SW480 (cell line): ENCODE data around the gene ENPP6.
"Not testable (repeated sequence)": the region's sequence is repeated elsewhere in the genome, so short reads cannot be mapped to it uniquely, and the experiment has no call there.

Source experiments
- DNase-seq: peaks from one replicate; pipeline ENCODE4 v3.0.0-alpha.2; 2016; ENCODE audit warnings: low spot score

Gene ENPP6

DNA sequence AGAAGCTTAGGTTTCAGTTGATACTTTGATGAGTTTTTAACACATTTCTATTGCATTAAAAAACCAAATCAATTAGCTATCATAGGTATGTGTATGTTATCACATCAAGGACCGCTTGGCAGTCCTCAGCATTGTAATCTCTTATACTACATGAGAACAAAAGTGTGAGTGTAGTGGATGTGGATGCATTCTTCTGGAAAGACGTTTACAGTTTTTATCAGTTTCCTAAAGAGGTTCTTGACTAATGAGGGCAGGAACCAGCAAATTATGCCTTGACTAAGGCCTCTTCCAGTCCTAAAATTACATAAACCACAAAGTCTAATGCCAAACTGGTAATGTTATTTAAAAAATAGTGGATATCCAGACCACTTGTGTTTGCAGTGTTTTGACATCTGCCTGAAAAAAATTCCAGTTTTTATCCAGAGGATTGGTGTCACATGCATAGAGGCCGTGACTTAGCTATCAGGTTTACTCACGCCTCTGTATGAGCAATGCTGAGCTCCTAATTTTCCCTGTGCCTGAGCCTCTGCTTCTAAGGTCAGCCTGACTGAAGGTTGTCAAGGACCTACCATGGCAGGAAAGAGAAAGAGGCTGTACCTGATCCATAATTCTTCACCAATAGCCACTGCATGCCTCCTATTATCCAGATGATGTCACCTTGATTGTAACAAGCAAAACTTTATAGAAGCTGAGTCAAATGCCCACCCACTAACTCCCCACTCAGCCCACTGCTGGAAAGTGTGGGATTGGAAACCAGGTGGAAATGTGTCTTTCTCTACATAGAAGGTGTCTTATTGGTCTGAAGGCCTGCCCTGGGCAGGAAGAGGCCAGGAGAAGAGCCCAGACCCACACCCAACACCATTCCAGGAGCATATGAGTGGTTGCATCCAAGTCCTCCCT, 68.7 kb downstream of the ENPP6 start:
- no peak for DNase-seq

DNA sequence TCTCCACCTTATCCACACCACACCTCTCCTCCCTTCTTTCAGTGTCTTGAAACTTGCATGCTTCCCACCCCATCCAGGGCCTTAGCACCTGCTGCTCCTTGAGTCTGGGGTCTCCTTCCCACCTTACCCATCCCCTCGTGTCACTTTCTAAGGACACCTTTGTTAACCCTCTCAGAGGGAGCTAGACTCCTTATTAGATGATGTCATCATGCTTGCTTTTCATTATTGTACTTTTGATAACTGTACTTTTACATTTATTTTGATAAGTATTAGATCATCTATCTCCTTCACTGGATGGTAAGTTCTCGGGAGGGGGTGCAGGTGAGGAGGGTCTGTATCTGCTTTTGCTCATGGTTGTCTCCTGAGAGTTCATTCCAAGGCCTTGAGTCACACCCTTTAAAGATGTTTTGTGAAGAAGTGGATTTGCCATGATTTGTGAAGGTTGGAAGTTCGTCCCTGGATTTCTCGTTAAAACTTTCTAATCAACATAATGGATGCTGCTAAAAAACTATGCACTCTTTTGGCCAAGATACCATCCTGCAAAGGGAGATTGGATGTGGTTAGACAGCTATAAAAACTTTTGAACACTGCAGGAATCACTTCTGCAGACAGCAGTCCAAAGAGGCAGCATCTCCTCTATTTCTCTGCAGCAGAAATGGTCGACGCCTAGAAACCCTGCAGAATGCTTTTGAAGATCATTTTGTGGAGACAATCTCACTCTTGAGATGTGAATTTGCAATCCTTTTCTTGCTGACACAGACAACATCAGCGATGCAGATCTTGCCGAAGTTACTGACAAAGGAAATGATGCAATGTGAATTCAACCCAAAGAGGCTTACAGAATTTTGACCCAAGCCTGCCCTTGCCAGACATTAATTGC, 69.6 kb downstream of the ENPP6 start:
- no peak for DNase-seq

DNA sequence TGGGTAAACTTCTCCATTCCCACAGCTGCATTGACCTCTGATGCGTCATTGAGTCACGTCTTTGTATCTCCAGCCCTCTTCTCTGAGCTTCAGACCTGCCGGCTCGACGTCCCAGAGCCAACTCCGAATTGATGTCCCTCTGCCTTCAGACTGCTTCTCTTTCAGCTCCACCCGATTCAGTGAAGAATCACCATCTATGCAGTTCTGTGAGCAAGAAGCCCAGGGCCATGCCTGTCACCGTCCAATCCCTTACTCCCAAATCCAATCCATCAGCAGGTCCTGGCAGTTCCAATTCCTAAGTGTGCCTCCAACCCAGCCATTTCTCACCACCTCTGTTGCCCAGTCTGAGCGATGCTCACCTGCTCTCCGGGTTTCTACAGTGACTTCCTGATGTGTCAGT, 70.7 kb downstream of the ENPP6 start:
- DNase-seq, result no peak

DNA sequence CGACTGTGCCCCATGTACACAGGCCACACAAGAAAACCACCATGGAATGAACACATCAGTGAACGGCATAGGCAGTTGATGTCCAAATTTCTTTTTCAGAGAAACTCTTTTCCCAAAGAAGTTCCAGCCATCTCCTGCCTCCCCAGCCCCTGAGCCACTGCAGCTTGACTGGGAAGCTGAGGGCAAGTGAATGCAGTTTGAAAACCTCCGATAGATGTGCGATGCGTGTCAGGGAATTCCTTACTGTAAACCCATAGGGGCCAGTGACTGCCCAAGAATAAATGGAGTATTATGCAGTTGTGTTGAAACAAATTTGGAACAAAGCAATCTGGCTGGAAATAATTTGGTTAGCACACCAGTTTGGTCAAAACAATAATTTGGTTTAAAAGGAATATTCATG, 72.1 kb downstream of the ENPP6 start:
- DNase-seq, result no peak

DNA sequence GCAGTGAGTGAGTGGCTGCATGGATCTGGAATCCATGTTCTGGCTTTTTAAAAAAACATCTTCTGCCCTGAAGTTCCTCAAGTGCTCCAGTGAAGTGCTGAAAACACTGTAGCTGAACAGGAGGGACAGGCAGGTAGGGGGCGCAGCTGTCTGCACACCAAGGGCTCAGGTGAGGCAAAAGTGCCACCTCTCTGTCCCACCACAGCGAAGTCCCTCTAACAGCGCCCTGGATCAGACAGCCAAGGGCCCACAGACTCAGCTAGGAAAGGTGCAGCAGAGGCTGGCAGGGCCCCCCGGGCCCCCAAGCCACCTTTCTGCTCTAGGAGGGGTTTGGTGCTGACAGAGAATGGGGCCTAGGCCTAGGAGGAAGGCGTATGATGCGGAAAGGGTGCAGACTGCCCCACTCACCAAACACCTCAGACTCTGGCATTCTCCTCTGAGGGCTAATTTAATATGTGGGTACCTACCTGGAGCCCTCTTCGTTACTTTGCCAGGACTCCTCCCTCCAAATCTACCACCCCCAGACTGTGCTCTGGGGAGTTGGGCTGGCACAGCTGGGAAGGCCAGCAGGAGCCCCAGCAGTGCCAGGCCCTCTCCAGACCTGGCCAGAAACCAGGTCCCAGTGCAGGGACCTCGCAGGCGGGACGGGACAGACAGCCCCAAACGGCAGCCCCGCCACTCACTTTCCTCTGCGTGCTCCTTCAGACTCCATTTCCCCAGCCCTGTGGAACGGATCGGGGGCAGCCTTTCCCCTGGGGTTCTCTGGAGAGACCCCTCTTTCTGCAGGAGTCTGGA, 73.7 kb downstream of the ENPP6 start:
- no peak for DNase-seq

DNA sequence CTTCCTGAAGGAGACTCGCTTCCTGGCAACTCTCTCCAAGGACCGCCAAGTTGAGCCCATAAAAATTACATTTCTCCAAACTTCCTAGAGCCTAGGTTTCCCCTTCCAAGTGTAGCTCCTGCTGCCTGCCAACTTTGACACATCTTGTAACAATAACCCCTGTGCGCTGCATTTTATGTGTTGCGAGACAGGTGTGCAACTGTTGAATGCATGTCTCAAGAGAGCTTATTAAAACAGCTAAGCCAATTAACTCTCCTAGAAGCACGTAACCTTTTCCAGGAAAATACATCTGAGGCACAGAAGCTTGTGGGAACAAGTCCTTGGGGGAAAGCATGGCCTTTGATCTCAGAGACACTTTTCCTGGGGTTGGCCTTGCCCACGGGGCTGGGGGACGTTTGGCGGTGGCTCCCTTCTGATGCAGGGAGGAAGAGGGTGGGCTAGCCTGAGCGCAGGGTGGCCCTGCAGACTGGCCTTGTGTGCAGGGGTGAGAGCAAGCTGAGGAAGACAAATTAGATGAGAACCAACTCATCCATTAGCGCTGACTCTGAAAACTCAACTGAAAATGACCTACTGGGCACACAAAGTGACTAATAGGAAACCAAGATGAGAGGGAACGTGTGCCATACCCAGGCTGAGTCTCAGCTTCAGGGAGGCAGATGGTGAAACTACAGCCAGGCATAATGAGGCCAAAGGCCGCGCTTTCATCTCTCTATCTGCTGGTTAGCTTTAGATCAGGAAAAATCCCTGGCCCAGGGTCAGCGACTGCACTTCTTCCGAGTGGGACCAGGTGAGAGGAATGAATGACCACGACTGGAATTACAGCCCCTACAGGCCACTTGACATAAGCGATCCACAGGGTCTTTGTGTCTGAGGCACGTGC, 75.3 kb downstream of the ENPP6 start:
- no peak for DNase-seq

DNA sequence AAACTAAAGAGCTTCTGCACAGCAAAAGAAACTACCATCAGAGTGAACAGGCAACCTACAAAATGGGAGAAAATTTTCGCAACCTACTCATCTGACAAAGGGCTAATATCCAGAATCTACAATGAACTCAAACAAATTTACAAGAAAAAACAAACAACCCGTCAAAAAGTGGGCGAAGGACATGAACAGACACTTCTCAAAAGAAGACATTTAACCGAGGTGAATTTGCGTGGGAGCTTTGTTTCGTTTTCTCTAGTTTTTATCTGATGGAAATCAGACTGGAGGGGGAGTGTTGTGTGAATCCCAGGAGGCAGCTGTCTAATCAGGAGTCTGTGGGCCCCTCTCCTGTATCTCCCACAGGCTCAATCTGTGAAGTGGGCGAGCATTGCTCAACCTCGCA, 76.8 kb downstream of the ENPP6 start:
- not testable (repeated sequence) for DNase-seq

DNA sequence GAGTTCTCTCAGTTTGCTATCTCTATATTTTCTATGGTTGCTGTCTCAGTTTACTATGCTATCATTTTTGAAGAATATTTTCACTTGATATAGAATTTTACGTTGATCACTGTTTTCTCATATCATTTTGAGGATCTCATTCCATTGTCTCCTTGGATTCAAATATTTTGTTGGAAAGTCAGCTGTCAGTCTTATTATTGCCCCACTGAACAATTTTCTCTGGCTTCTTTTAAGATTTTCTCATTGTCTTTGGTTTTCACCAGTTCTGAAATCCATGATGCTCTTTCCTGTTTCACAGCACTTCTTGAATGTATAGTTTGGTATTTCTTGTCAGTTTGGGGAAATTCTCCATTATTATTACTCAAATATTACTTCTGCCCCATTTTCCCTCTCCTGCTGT, 81.1 kb downstream of the ENPP6 start:
- no peak for DNase-seq

DNA sequence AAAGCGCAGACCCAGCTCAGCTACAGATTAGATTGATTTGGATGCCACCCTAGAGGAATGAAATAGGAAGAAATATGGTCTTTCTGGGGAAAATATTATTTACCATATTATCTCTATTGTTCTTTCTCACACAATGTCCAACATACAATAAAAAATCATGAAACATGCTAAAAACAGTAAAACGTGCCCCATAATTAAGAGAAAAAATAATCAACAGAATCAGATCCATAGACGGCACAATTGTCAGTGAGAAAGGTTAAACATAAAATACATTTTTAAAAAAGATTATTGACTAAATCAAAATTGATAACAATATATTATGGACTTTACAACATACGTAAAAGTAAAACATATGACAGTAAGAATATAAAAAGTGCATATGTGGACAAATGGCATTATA, 90.9 kb downstream of the ENPP6 start:
- DNase-seq, result no peak

DNA sequence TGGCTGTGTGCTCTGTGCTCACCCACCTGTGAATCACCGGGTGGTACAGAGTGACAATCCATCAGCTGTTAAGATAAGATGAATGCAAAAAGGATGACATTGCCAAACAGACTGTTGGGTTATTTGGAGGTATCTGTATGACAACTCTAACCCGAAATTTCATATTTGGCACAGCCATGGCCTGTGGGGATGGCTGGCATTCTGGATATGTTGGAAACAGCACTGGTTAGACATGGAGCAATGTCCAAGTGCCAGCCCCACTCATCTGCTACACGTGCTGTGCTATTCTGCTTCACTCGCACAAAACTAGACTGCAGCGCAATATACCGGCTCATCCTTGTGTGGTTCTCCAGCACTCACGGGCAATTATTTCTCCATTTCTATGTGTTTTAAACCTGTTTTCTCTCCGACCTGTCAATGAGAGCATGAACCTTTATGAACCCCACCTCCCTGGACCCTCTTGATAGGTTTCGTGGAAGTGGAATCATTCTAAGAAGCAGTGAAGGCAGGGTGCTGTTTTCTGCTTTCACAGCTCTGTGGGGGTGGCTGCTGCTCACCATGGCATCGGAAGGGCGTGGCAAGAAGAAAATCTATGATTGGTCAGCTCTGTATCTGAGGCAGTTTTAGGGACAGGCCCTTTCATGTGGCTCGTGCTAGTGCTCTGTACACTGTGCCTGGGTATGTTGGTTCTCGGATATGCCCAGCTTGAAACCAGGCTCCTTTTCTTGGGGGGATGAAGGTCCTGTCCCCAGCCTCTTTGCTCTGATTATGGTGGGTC, 94.9 kb downstream of the ENPP6 start:
- DNase-seq, result peak; percentile 17

DNA sequence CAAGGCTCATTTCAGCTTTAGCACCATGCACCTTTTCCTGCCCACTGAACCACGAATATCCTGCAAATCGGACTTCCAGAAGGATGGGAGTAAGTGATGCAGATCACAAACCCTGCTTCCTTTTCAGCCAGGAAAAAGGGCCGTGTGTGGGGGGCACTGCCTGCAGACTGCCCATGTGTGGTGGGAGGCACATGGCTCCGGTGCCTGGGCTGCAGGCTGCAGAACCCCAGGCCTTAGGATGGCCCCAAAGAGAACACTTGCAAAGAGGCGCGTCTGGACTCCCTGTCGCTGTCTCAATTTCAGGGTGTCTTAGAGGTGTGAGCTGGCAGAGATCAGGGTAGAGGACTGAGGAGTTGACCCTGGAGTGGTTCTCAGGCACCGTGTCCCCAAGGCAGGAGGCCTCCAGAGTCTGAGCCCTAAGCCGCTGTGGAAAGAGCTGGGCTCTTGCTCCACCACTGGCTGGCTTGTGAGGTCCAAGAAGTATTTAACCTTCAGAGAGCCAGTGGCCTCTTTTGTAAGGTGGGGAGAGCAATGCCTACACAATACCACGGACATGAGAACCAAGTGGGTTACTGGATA, 97.0 kb downstream of the ENPP6 start:
- DNase-seq, result no peak

DNA sequence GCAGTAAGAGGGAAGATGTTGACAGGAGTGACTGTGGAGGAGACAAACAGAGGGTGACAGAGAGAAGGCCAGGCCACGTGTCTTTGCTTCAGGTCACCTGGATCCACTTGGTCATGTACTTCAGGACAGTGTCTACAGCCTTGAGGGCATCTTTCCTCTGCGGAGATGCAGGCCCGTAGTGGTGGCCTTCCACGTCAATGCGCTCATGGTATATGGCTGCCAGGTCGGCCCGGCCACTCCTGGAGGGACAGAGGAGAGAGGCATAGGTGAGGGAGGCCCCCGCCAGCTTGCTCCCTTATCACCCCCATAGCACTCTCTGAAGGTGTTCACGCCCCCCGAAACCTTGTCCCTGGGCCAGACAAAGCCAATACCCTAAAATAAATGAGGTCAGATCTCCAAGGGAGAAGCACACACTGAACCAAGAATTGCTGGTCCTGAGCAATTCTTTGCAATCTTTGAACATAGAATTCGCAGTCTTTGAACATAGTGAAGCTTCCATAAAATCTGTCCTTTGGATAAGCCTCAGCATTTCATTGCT, 99.9 kb downstream of the ENPP6 start:
- DNase-seq, result no peak

DNA sequence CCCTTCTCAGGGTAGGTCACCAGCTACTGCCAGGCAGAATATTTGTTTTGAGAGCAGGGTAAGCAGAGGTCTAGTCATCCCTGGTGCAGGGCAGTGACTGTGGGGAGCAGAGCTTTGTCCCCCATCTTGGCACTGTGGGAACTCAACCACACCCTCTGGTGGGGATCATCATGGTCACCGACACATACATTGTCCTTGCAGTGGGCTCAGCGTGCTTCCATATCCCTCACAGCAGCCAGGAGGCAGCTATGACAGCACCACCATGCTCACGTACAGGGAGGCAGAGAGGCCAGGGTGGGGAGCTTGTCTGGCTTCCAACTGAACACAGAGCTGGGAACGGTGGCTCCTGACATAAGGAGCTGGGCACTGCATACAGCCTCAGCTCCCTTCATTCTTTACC, 102.3 kb downstream of the ENPP6 start:
- DNase-seq, result no peak

DNA sequence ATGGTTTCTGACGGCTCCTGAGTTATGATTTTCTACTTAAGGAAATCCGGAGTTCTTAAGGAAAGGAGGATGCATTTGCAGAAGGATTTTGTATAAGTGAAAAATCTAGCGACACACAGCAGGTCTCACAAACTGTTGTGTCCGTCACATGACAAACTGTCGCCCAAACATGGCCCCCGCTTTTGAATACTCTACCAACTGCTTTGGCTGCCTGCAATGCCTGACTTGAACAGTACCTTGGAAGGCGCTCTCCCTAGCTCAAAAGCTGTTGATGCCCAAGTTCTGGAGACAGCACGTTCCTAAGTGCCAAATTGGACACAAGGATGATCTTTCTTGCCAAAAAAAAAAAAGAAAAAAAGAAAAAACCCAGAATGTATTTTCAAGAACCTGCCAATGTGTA, 103.2 kb downstream of the ENPP6 start:
- no peak for DNase-seq

DNA sequence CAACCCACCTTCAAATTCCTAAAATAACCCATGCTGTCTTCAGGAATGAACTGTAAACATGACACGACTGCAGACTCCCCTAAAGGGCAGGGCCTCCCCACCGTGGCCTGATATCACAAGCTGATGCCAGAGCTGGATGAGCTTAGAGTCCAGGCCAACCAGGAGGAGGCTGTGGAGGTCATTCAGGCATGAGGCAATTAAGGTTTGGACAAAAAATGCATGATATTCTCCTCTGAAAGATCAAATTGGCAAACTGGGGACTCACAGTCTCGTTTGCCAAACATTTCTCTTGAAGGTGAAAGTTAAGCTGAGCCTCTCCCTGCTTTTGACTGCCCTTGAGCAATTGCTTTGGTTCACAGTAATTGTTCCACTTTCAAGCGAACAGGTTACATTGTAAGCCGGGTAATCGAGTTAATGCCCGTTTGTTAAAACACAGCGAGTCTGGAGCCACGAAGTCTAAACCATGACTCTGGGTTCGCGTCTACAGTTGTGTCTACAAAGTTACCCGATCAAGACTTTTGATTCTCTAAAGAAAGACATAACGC, 105.6 kb downstream of the ENPP6 start:
- no peak for DNase-seq

DNA sequence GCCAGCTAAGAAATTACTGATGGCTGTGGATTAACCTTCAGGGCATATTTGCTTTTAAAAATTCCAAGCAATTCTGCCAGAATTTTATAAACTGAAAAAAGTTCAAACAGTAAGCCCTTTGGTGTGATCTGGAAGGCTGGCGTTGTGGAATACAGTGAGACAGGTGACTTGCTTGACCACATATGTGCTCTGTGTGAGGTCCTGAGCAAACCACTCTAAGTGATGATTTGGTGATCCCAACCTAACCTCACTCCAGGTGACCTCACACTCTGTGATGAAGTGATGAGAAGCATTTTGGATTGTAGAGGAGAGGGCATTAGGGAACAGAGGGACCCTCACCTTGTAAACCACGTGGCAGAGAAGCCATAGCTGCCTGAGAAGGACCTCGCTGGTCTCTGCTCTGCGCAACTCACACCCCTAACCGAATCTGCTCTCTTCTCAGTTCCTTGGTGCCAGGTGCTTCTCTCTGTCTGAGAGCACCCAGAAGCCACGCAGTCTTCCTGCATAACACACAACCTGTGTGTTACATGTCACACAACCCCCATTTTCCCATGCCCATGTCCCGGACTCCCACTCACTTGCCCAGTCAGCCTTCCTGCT, 106.3 kb downstream of the ENPP6 start:
- DNase-seq, result no peak

DNA sequence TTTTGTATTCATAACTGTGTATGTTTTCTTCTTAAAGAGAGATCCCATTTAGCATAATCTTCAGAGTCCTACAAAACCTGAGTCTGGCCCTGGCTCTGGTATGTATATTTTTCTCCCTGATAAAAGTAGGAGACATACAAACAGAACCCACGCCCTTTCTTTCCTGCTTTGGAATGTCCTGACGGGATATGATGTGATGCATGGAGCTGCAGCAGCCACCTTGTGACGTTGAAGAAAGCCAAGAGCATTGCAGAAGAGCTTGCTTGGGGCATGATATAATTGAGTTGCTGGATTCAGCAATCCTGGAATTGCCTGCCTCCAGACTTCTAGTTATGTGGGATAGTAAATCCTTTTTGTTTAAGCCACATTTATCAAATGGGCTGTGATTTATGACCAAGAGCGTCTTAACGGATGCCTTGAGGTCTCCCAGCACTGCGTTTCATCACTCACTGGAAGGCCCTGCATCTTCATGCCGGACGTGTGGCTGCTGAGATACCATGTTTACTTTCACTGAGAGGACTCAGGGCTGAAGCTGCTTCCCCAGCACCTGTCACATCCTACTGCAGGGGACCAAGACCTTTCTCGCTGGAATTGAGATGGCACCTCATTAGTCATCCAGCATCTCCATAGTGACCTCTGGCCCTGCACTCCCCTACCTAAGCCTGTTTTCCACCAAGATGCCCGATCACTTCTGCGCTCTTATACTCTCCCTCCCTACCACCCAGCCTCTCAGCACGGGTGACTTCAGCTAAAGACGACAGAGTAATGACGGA, 107.0 kb downstream of the ENPP6 start:
- DNase-seq, result no peak

DNA sequence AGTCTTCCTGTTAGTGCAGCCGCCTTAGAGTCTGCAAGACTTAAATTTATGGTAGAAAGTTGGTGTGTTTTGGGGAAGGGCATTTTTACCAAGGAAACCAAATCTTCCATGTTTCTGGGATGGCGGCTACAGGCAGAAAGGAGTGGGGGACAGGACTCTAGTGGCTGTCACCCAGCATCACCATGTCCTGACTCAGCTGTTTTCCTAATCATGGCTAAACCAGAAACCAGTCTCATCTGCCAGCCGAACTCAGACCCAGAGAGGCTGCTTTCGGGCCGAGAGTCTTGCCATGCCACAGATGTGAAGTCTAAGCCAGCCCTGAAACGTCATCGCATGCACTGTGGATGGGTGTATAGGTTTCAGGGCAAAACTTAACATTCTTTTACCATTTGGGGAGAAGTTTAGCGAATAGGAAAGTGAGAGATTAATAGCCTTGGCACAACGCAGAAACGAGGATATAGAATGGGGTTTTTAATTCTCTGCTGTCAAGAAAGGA, 109.6 kb downstream of the ENPP6 start:
- DNase-seq, result no peak
